GM19099 (cell line): Measurements from ENCODE around the gene NYNRIN.

Experiments used
- POLR2A ChIP-seq: IDR thresholded peaks from 3 replicates; pipeline ENCODE4 v1.6.1; 2011; ENCODE audit warnings: low read depth; ENCODE audit not compliant: insufficient read length; ENCODE audit errors: extremely low read depth

NYNRIN gene

DNA sequence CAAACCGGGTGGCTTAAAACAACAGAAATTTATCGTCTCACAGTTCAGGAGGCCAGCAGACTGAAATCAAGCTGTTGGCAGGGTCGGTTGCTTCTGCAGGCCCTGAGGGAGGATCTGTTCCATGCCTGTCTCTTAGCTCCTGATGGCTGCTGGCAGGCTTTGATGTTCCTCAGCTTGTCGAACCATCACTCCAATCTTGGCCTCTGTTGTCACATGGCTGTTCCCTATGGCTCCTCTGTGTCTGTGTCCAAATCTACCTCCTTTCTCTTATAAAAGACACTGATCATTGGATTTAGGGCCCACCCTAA, 16.8 kb upstream of the NYNRIN start:
- no peak for TF ChIP-seq POLR2A

DNA sequence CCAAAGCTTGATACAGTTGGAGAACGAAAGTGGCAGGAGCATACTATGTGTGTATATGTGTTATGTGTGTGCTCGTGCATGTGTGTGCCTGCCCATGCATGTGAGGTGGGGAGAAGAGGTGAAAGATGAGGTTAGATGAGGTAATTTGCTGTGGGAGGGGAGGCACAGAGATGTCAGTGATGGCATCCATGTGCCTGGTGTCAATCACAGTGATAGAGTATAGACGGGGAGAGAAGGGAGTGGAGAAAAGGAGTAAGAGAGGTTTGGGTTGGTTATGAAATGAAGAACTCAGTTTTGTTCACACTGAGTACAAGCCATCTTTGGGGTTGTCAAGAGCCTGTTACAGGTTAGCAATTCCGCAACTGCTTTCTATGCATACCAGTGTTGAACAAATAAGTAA, 14.6 kb upstream of the NYNRIN start:
- no peak for TF ChIP-seq POLR2A

DNA sequence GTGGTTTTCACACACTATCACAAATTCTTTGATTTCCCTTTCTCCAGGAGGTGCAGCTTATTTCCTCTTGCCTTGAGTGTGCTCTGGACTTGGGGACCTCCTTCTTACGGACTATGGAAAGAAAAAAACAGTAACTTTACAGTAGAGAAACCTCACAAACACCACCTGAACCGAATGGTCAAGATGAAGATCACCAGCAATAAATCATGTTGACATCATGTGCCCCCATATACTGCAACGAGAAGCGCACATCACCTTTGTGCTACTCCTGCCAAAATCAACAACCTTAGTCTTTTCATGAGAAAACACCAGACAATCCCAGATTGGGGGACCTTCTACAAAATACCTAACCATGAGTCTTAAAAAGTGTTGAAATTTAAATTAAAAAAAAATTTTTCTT, 13.3 kb upstream of the NYNRIN start:
- no peak for TF ChIP-seq POLR2A

DNA sequence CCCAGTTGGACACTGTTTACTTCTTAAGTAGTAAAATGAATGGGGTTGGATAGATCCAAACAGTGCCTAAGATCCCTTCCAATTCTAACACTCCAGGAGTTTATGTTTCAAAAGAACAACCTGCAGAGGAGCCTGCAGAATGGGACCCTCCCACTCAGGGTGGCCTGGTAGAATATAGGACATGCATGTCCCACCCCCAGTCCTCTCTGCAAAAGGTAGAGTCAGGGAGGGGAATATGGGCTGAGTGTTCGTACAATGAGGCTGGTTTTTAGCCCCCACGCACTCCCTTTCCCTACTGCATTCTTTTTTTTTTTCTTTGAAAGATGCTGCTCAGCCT, 11.8 kb upstream of the NYNRIN start:
- no peak for TF ChIP-seq POLR2A

DNA sequence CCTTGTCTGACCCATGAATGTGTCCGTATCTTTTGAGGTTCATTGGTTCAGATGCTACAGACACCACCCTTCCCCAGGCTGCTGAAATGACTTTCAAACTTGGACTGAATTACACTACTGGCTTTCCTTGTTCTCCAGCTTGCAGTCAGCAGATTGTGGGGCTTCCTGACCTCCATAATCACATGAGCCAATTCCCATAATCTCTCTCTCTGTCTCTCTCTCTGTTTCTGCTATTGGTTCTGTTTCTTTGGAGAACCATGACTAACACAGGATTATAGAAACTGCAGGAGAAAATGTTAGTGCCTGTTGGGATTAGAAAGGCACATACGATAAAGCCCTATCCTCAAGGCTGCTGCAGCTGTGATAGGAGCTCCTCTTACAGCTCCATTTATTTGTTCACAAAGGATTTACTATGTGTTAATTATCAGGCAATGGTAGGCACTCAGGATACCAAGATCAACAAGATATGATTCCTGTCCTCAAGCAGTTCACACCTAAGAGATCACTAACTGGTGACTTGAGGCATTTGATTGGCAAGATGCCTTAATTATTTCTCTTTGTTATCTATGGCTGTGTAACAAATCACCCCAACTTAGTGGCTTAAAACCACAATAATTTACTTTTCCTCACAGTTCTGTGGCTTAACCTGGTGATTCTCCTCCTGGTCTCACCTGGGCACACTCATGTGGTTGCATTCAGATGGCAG, 10.2 kb upstream of the NYNRIN start:
- no peak for TF ChIP-seq POLR2A

DNA sequence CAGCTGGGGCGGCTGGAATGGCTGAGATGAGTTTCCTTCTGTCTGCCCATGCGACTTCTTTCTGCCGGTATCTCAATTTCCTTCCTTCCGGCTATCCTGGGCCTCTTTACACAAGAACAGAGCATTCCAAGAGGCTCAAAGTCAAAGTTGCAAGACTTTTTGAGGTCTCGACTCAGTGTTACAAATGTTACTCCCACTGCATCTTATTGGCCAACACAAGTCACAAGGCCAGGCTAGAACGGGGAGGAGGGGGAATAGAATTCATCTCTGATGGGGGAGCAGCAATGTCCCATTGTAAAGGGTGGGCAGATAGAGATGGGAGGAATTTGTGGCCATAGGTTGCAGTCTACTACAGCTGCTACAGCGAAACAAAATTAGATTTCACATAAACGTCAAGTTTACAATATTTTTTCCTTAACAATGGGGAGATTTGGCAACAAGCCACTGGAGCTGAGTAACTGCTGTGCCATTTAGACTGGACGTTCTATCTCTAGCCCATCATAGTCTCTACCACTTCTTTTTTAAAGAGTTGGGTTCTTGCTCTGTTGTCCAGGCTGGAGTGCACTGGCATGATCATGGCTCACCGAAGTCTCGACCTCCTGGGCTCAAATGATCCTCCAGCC, 9.5 kb upstream of the NYNRIN start:
- no peak for TF ChIP-seq POLR2A

DNA sequence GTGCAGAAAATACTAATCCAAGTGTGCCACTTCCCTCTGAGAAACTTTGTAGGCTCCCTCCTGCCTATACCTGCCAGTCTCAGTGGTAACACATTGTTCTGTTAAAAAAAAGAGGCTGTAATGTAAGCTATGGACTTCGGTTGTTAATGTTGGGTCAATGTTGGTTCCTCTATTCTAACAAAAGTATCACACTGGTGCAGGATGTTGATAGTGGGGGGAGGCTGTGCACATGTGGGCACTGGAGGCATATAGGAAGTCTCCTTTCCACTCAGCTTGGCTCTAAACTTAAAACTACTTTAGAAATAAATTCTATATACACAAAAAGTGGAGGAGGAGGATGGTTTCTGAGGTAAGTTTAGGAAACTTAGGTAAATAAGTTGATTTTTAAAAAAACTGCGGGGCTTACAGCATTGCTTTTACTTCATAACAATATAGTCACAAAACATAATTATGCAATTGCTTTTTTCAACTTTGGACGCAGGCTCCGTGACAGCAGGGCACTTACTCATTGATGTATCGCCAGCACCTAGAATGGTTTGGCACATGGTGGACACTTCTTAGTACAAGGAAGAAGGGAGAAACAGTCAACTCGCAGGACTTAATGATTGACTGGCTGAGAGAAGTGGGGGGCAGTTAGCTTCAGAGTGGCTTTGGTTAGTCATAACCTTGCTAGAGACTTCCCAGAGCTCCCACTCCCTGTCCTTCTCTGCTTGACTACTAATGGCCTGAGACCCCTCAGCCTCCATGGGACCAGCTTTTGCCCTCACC, 7.9 kb upstream of the NYNRIN start:
- TF ChIP-seq POLR2A = no peak

DNA sequence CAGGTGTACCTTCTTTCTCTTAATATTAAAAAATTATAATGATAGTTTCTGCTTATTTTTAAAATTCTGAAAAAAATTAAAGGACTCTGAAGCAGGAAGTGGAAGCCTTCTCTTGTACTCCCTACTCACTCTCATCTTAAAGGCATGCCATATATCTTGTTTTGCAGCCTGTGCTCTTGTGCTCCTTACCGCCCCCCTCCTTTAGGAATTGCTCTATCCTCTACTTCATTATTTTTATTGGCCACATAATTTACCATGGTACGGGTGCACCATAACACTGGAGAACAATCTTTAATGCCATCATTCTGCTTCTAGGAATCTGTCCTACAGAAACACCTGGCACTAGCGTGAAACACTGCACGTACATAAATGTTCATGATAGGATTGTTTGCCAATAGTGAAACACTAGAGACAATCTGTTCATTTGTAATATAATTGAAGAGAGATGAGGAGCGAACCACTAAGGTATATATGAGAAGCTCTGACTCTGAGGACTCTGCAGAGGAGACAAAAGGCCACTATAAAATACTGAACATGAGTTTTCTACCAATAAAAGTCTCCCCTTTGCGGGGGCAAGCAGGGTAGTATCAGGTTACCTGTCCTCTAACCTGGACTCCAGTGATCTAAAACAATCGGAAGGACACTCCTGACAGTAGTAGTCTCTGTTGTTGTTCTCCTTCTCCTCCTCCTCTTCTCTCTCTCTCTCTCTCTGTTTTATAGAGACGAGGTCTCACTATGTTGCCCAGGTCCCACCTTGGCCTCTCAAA, 6.3 kb upstream of the NYNRIN start:
- TF ChIP-seq POLR2A = no peak

DNA sequence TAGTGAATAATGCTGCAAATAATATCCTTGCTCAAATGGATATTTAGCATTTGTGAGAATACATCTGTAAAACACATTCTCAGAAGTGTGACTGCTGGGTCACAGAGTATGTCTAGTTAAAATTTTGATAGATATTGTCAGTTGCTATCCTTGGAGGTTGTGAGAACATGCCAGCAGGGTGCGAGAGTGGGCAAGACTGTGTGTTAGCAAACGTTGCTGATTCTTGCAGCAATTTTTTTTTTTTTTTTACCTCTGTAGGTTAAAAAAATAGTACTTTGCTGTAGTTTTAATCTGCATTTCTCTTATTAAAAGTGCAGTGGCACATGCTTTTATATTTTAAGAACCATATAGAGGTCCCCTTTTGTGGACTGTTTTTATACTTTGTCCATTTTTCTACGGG, 4.5 kb upstream of the NYNRIN start:
- TF ChIP-seq POLR2A = no peak

DNA sequence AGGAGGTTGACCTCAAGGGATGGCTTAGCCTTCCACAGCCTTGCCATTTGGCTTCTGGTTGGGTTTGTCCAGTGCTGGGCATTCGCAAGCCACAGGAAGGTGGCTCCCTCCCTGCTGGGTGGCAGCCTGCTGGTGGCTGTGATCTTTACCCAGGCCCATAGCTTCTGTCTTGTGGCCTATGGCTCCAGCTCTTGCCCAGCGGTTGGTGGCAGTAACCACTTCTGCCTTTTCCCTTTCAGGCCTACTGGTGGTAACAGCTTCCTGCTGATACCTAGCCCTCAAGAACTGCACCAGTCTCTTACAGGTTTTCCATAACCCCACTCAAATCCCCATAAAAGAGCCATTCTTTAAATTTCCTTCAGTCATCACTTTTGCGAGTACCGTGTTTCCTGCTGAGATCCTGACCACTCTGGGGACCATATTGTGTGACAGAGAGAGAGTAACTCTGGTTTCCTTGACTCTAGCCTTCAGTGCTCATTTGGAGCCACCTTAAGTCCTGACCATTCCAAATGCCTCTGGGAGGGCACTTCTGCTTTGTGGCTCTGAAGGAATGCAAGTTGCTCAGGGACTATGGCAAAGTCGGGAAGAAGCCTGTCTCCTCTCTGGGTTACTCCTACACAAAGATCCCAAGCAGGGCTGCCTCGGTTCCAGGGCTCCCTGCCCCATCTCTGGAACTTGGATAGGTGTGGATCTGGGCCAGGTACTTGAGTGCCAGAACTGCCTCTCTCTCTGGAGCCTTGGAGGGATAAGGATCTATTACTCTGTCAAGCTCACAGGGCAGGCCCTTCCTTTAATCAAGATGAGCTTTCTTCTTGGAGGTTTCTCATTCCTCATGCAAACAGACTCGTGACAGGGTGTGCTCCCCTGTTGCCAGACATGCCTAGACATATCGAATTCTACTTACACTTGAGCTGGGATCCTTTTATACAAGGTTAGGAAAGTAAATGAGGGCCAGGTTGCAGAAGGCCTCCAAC, 2.9 kb upstream of the NYNRIN start:
- TF ChIP-seq POLR2A = no peak

DNA sequence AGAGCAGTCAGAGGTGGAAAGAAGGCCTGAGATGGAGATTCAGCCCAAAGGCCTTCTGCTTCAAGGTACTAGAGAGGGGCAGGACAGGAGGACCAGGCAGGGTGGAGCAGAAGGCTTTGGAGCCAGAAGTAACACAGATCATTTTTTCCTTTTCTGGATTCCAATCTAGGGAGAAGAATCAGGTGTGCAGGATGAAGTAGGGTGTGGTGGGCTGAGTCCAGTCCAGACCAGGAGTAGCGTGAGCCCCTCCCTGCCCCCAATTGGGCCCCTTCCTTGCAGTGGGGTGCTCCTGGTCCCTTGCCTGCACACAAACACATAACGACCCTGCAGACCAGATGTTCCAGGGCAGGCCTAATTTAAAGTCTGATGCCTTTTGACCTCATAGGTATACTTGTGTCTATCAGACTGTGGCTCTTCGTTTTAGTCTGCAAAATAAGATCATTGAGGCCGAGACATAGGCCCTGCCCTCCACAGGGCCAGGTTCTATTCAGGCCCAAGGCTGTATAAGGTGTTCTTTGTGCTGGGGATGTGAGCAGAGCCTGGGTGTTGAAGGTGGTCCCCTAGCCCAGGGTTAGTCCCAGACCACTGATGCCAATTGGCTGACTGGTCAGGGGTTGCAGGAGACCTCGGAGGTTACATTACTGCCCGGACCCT, 1.0 kb upstream of the NYNRIN start:
- TF ChIP-seq POLR2A = no peak

DNA sequence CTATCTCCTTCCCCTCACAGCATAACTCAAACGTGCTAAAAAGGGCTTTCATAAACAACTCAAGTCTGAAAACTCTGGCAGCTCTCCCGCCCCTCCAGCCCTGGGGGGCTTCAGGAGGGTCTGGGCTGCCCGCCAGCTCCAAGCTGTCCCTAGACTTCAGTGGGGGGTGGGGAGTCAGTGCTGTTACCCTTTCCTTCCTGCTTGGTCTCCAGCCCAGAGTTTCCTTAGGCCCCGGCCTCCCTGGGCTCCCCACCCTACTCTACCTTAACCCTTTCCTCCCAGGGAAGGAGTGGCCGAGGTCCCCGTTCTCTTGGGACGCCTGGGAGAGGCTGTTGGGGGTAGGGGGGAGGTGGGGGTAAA, 530 bp upstream of the NYNRIN start:
- no peak for TF ChIP-seq POLR2A

DNA sequence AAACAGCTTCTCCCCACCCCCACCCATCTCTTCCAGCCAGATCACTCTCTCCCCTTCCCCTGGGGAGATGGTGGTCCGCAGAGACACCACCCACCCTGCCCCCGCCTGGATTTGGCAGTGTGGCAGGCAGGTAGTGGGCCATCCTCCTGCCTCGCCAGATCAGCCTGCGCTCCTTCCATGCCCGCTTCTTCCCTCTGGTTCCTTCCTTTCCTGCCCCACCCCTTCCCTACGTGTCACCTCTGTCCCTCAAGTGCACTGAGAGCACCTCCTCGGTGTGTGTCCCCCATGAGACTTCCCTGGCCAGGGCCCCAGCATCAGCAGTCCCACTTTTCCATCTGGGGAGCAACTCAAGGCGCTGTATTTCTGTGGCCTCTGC, 632 bp downstream of the NYNRIN start:
- no peak for TF ChIP-seq POLR2A
